ENCODE results near the gene ZNF438. TPM values are rescaled to one million over a fixed set of nuclear protein-coding genes. Genes with fewer than 3 reads are reported as not detected.

The ZNF438 gene
- total RNA-seq, 1 donor from 2014 or later, result 12.5 TPM

DNA sequence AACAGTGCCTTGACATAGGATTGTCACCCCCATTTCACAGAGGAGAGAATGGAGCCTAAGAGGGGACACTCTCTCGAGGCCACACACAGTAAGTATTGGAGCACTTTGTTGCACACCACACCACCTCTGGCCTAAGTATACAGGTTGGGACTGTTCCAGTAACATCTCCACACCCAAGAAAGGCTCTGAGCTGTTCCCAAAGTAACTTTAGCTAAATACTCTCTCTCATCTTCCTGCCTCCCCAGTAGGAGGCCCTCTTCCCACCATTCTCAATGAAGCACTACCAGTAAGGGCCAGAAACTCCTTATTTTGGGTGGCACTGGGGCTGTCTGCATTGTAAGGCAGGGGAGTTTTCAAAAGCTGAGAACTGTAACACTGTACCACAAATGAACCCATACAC lies 189.5 kb downstream of the ZNF438 start:
- intact Hi-C loops (cut with DNase I), result no loop called here
- DNase-seq (ENCODE audit: low spot score), result no peak

- no peak for DNase-seq (ENCODE audit: low spot score)
- intact Hi-C loops (cut with DNase I), result no loop called here
Measured at GRCh38 chr10:30840395-30841050, 191.1 kb downstream of the ZNF438 start.

- DNase-seq (ENCODE audit: low spot score), result no peak
- intact Hi-C loops (cut with DNase I), result no loop called here
Measured at GRCh38 chr10:30839652-30840051, 192.0 kb downstream of the ZNF438 start.

DNA sequence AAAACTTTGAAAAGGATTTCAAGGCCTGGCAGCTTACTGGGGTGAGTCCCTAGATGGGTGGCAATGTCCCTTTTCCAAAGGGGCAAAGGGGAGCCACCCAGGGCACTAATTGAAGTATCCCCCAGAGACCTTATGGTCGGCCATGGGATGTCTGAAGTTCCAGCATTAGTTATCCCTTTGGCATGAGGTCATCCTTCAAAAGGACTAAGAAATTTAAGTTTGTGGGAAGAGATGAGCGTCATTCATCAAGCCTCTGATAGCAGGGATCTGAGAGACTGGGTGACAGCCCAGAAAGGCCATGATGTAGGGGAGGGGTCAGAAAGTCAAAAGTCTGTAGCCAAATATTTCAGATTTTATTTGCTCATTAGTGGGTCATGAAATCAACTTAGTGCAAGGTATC lies 195.3 kb downstream of the ZNF438 start:
- DNase-seq (ENCODE audit: low spot score), result no peak
- intact Hi-C loops (cut with DNase I), result no loop called here

DNA sequence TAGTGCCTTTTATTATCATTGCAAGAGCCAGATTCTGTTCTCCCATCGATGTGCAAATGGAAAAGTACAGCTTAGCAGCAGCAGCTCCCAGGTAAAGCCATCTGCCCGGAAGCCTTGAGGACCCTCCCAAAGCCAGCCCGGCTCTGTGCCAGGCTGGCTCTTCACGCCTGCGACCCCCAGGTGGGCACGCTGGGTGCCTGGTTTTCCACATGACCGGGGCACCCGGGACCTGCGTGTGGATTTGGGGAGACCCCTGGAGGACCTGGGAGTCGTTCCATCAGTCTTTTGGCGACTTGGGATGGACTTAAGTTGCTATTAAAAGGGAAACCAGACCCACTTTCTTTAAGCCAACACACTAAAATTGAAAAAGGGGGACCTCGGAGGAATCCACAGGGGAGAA lies 196.5 kb downstream of the ZNF438 start:
- intact Hi-C loops (cut with DNase I), result no loop called here
- DNase-seq (ENCODE audit: low spot score), result no peak

DNA sequence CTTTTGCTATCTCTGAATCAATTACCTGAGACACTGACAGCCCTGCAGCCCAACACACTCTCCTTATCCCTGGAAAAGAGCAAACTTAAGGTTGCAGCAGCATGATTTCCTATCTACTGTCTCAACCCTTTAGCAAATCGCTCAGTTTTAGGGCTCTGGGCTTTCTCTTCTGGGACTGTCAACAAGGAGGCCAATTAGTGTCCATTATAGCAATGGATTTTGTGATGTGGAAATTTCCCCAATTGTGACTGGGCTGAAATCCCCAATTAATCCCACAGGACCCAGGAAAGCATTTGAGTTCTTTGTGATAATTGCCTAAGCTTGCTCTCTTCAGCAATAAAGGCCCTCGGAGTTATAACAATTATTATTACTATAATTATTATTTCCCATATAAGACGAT lies 197.0 kb downstream of the ZNF438 start:
- intact Hi-C loops (cut with DNase I), result no loop called here
- no peak for DNase-seq (ENCODE audit: low spot score)

DNA sequence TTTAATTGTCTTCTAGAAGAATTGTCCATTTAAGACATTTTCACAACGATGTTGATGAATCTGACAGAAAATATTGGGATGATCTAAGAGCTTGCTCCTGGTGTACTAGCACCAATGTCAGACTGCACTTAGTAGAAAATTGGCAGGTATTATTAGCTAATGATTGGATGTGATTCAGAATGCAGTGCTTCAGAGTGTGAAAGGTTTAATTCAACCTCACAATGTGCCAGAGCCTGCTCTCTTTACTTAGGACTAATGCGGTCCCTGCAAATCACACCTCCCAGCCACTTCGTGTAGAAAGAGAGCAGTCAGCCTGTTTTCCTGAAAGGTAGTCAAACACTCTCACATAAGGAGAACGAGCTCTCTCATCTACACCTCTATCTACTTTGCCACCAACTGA lies 197.5 kb downstream of the ZNF438 start:
- DNase-seq (ENCODE audit: low spot score), result no peak
- intact Hi-C loops (cut with DNase I), result no loop called here

- no peak for DNase-seq (ENCODE audit: low spot score)
- intact Hi-C loops (cut with DNase I), result no loop called here
Measured at GRCh38 chr10:30833628-30833970, 198.1 kb downstream of the ZNF438 start.

DNA sequence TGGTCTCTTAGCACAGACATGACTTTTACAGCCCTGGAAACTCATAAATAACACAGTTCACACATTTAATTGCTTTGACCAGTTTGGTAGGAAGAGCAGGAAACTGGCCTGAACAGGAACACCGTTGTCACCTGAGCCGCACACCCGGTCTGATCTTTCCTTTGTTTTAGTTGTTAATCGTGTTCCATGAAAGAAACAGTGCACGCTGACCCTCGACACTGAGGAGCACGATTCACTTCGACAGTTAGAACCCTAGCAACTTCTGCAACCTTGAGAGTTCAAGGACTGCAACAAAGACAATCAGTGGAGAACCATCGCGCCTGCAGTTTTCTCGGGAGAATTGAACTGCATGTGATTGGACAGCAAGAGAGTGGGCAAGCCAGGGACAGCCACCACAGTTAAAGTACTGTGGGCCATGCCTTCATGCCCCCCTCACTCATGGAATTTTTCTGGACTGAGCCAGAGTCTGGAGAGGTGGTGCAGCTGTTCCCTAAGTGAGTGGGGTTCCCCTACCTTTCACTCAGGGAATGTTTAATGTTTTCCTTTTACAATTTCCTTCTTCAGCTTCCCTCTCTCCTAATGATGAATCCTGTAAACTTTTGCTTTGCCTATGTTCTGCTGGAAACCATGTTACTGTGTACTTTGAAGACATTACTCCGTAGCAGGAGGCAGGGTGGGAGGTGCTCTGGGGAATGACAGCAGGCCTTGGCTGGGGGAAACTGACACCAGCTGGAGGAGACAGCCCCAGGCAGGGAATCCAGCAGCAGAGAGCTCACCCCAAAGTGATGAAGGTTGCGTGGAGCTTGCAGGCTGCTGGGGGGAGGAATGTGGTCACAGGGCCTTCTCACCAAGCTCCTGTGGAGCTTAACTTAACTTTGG lies 198.7 kb downstream of the ZNF438 start:
- no peak for DNase-seq (ENCODE audit: low spot score)
- intact Hi-C loops (cut with DNase I), result no loop called here

DNA sequence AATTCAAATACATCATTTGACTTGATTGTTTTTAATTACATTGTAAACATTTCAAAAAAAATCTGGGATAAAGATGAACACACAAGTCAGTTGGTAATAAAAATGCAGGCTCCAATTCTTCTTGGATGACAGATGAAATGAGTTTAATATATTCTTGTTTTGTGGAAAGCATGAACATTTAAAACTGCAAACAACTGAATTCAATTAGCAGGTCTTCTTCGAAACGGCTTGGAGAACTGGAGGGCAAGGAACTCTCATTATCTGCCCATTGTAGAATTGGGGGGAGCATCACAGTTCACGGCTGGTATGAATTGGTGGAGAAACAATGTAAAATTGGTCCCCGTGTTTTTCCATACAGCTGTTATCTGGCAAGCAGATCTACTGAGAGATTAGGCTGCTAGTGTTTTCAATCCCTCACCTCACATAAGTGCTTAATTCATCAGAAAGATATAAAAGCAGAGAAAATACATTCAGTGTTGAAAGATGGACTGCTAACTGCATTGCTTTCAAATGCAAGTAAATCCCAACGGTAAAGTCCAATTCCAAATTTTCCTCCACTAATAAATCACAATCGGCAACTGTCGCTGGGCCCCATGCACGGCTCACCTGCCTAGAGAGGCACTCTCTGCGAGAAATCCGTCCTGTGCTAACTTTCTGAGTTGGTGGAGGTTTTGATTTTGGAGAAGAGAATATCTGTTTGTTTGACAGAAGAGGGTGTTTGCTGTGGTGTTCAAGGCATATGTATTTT lies 199.5 kb downstream of the ZNF438 start:
- intact Hi-C loops (cut with DNase I), result no loop called here
- DNase-seq (ENCODE audit: low spot score), result no peak

DNA sequence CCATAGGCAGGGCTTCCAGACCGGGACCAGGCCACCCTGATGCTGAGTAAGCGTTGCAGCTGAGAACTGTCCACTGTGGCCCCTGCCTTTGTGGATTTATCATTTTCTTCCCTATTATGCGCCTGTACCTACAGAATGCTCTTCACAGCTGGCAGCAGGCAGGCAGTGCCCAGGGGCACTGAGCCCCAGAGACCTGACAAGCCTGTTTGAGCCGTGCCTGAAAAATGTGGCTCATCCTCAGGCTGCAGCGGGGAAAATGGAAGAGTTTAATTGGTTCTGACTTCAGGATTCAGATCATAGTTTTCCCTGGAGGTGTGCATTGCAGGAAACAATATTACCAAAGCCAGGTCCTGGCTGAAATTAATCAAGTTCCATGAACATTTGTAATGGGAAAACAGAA lies 200.2 kb downstream of the ZNF438 start:
- intact Hi-C loops (cut with DNase I), result no loop called here

GRCh38 chr10:30830315-30831230 lies 201.1 kb downstream of the ZNF438 start:
- intact Hi-C loops (cut with DNase I), result no loop called here
- DNase-seq (ENCODE audit: low spot score), result no peak

More for the DNA sequence above, 200.2 kb downstream of the ZNF438 start:
- DNase-seq (ENCODE audit: low spot score), result no peak

- intact Hi-C loops (cut with DNase I), result no loop called here
- no peak for DNase-seq (ENCODE audit: low spot score)
Measured at GRCh38 chr10:30829901-30830300, 201.8 kb downstream of the ZNF438 start.

DNA sequence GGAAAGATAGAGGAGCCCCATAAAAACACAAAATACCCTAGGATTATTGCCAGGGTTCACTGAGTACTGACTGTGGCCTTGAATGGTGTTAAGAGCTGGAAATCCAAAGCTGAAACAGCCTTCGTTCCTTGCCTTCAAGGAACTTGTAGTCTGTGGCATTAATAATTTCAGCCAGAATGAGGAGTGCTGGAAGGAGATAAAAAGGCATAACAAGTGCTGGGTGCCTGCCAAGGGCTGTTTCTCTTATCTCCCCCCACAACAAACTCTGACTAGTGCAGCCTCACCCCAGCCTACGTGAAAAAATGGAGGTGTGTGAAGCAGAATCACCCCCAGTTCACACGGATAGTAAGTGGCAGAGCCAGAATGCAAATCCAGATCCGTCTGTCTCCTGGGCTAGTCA lies 203.0 kb downstream of the ZNF438 start:
- intact Hi-C loops (cut with DNase I), result no loop called here
- no peak for DNase-seq (ENCODE audit: low spot score)

DNA sequence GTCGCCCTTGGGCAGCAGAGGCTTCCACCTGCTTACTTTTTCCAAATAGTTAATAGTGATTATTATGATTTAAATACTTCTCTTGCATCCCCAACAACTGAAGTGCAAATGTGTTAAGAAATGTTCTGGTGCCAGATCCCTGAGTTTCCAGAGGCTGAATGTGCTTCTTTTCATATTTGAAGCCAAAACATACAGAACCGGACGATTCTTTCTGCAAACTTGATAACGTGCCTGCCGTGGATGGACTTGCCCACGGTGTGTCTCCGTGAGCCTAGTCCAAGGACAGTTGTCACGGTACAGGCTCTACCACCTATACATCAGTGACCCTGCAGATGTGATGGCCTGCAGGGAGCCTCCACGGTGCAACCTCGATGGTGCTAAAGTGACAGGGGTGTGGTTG lies 203.5 kb downstream of the ZNF438 start:
- DNase-seq (ENCODE audit: low spot score), result no peak

DNA sequence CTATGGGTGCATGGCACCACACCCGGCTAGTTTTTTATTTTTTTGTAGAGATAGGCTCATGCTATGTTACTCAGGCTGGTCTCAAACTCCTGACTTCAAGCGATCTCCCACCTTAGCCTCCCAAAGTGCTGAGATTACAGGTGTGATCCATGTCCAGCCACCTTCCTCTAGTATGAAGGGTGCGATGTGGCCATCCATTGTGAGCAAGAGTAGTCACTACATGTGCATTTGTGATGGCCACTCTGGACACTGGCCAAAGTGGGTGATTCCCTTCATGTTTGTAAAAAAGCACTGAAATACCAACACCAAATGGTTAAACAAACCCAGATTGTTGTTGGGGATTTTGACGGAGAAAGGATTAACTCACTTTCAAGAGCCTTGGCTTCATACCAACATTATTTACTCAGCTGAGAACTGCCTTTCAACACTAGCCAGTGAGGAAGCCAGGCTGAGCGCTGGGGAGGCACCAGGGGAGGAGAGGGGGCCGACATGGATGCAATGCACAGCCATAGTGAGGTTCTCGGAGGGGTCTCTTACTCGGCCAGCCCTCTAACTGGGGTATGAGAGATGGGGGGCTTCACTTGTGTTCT lies 204.0 kb downstream of the ZNF438 start:
- DNase-seq (ENCODE audit: low spot score), result no peak
- intact Hi-C loops (cut with DNase I), result no loop called here

More for the DNA sequence above, 203.5 kb downstream of the ZNF438 start:
- intact Hi-C loops (cut with DNase I), result no loop called here

DNA sequence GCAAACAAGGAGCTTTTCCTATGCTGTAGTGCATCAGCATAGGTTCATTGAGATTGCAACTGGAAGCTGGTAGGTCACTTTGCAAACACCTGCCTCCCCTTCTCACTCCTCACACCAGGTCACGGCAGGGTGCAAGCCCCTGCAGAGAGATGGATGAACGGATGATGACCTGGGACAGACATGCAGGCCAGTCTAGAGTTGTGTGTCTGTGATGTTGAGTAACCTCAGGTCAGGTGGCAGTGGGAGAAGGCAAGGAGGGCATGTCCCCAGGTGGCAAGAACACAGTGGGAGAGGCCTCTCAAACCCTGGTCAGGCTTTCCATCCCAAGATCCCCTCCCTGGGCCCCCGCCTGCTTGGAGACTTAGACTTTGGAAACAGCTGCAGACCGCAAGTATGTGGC lies 205.0 kb downstream of the ZNF438 start:
- intact Hi-C loops (cut with DNase I), result no loop called here

GRCh38 chr10:30825495-30825894 lies 206.2 kb downstream of the ZNF438 start:
- no peak for DNase-seq (ENCODE audit: low spot score)
- intact Hi-C loops (cut with DNase I), result no loop called here

More for the DNA sequence above, 205.0 kb downstream of the ZNF438 start:
- DNase-seq (ENCODE audit: low spot score), result no peak

DNA sequence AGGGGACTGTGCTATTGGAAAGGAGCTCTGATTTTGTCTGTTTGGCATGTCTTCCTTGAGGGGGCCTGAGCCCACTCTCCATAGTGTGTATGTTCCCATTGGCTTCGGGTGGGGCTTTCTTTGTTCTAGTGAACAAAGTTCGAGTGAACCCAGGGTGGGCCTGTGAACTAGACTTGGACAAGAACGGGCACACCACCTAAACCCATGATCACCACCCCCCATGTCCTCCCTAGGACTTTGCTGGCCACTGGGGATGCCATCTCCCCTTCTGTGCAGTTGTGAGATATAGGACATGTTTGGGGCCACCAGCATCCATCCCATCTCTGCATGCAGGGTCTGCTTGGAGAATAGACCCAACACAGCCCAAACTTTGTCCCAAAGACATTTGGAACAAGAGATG lies 206.6 kb downstream of the ZNF438 start:
- DNase-seq (ENCODE audit: low spot score), result peak; percentile 50
- intact Hi-C loops (cut with DNase I), result no loop called here

Measured in cardiac septum (tissue), 1 donor.